K562 (cell line): ENCODE measurements around the gene ANO6. TPM values are rescaled to one million over a fixed set of nuclear protein-coding genes. Genes with fewer than 3 reads are reported as not detected.

Experiments
- CCAR2 ChIP-seq: fragments of 200-400 bp; formaldehyde crosslinking; IDR thresholded peaks from 2 replicates; pipeline ENCODE4 v1.6.1; 2017; ENCODE audit warnings: mild to moderate bottlenecking, low read depth, low read length
- FOXA3 ChIP-seq, 2 experiments: fragments of 450-650 bp in 1 of 2; sonication (generic) in 1 of 2; formaldehyde crosslinking; IDR thresholded peaks in 1 of 2; conservative IDR thresholded peaks in 1 of 2; 2 replicates each; pipeline versions ENCODE4 v1.4.0 to v1.8.0; 2020 to 2022; ENCODE audit warnings: mild to moderate bottlenecking in 2 of 2, missing genetic modification reagents in 1 of 2
- HNRNPH1 ChIP-seq: fragments of 200-400 bp; formaldehyde crosslinking; optimal IDR thresholded peaks from 2 replicates; pipeline ENCODE3; 2017; ENCODE audit warnings: low read depth, mild to moderate bottlenecking, low read length, moderate library complexity
- HOXB6 ChIP-seq: fragments of 250-450 bp; sonication (Bioruptor Pico); IDR thresholded peaks from 2 replicates; pipeline ENCODE4 v1.5.1; 2022; ENCODE audit warnings: mild to moderate bottlenecking, borderline replicate concordance
- L3MBTL2 ChIP-seq: fragments of 450-650 bp; IDR thresholded peaks from 2 replicates; pipeline ENCODE4 v1.6.1; 2016; ENCODE audit warnings: mild to moderate bottlenecking, moderate library complexity
- MTF1 ChIP-seq: fragments of 250-450 bp; sonication (Bioruptor Pico); IDR thresholded peaks from 2 replicates; pipeline ENCODE4 v1.9.0; 2021; ENCODE audit warnings: moderate library complexity, mild to moderate bottlenecking, inconsistent platforms, borderline replicate concordance
- NFE2L1 ChIP-seq: fragments of 450-650 bp; IDR thresholded peaks from 2 replicates; pipeline ENCODE4 v1.6.1; 2016; ENCODE audit warnings: missing genetic modification characterization, low read depth, mild to moderate bottlenecking, missing compliant biosample characterization, moderate library complexity, borderline replicate concordance
- NR2C1 ChIP-seq, 2 experiments: fragments of 450-650 bp; IDR thresholded peaks; 2 replicates each; pipeline ENCODE4 v1.6.1; 2017; ENCODE audit warnings: mild to moderate bottlenecking in 2 of 2, antibody characterized with exemption in 1 of 2, inconsistent platforms in 1 of 2, missing compliant biosample characterization in 1 of 2, missing genetic modification characterization in 1 of 2
- POLR2H ChIP-seq: IDR thresholded peaks from 2 replicates; pipeline ENCODE4 v1.6.1; 2016; ENCODE audit warnings: missing genetic modification characterization, low read depth, mild to moderate bottlenecking, control low read depth, missing compliant biosample characterization, moderate library complexity
- RBM25 ChIP-seq: fragments of 200-400 bp; formaldehyde crosslinking; IDR thresholded peaks from 2 replicates; pipeline ENCODE4 v1.6.1; 2018; ENCODE audit warnings: low read length, low read depth, moderate library complexity; ENCODE audit not compliant: severe bottlenecking
- RBM39 ChIP-seq: fragments of 200-400 bp; formaldehyde crosslinking; optimal IDR thresholded peaks from 2 replicates; pipeline ENCODE3; 2018; ENCODE audit warnings: low read depth, low read length
- SMARCA5 ChIP-seq: fragments of 450-650 bp; IDR thresholded peaks from 2 replicates; pipeline ENCODE4 v1.6.1; 2016
- SREBF1 ChIP-seq: fragments of 150-350 bp; IDR thresholded peaks from 2 replicates; pipeline ENCODE4 v1.6.1; 2014; ENCODE audit warnings: antibody characterized with exemption, low read depth, low read length, borderline replicate concordance
- TAF1 ChIP-seq: IDR thresholded peaks from 2 replicates; pipeline ENCODE4 v1.6.1; 2011; ENCODE audit warnings: mild to moderate bottlenecking, low read length, moderate library complexity; ENCODE audit not compliant: insufficient read depth, control insufficient read depth, severe bottlenecking; ENCODE audit errors: extremely low read depth
- TFE3 ChIP-seq: fragments of 450-650 bp; formaldehyde crosslinking; IDR thresholded peaks from 2 replicates; pipeline ENCODE4 v1.4.0; 2020; ENCODE audit warnings: mild to moderate bottlenecking, mixed read lengths
- ZBTB7A ChIP-seq: IDR thresholded peaks from 2 replicates; pipeline ENCODE4 v1.6.1; 2011; ENCODE audit warnings: low read depth, mild to moderate bottlenecking, low read length, moderate library complexity, borderline replicate concordance; ENCODE audit not compliant: control insufficient read depth
- ZFX ChIP-seq: sonication (generic); formaldehyde crosslinking; IDR thresholded peaks from 2 replicates; pipeline ENCODE4 v1.8.0; 2022; ENCODE audit warnings: mild to moderate bottlenecking, missing genetic modification reagents, moderate library complexity
- ZNF143 ChIP-seq: sonication (generic); formaldehyde crosslinking; IDR thresholded peaks from 2 replicates; pipeline ENCODE4 v1.9.0; 2022; ENCODE audit warnings: mild to moderate bottlenecking, missing genetic modification reagents
- ZNF224 ChIP-seq: sonication (generic); formaldehyde crosslinking; IDR thresholded peaks from 2 replicates; pipeline ENCODE4 v1.8.0; 2022; ENCODE audit warnings: mild to moderate bottlenecking, missing genetic modification reagents
- ZNF263 ChIP-seq: sonication (generic); formaldehyde crosslinking; IDR thresholded peaks from 2 replicates; pipeline ENCODE4 v1.8.0; 2022; ENCODE audit warnings: mild to moderate bottlenecking, missing genetic modification reagents, borderline replicate concordance
- ZNF280A ChIP-seq: fragments of 450-650 bp; IDR thresholded peaks from 2 replicates; pipeline ENCODE4 v1.6.1; 2018; ENCODE audit warnings: mild to moderate bottlenecking, low read depth; ENCODE audit not compliant: partially characterized antibody
- ZNF311 ChIP-seq: fragments of 250-450 bp; sonication (Bioruptor Pico); IDR thresholded peaks from 2 replicates; pipeline ENCODE4 v1.4.0; 2020; ENCODE audit warnings: mild to moderate bottlenecking, moderate library complexity
- ZNF436 ChIP-seq: fragments of 250-450, 450-650 bp; sonication (Bioruptor Pico); formaldehyde crosslinking; IDR thresholded peaks from 2 replicates; pipeline ENCODE4 v1.7.0; 2020; ENCODE audit warnings: mild to moderate bottlenecking
- ZNF561 ChIP-seq: fragments of 450-650 bp; formaldehyde crosslinking; conservative IDR thresholded peaks from 2 replicates; pipeline ENCODE4 v1.4.0; 2020; ENCODE audit warnings: mild to moderate bottlenecking, moderate library complexity
- ZNF586 ChIP-seq: fragments of 450-650 bp; formaldehyde crosslinking; conservative IDR thresholded peaks from 2 replicates; pipeline ENCODE4 v1.4.0; 2020; ENCODE audit warnings: mild to moderate bottlenecking, moderate library complexity
- ZNF76 ChIP-seq: fragments of 250-450 bp; sonication (Bioruptor Pico); IDR thresholded peaks from 2 replicates; pipeline ENCODE4 v1.4.0; 2020; ENCODE audit warnings: mild to moderate bottlenecking, moderate library complexity, borderline replicate concordance
- polyA plus RNA-seq, 8 experiments: library from polyadenylated mRNA; depleted of rRNA in 4 of 8; stranded (reverse) in 5 of 8; unstranded in 3 of 8; fragments of >200 nt; fragmentation: Nextera tagmentation in 2 of 8; fragmentation: Illumina TruSeq in 1 of 8; extraction: Ambion mirVana in 2 of 8; extraction: Trizol in 1 of 8; gene quantifications; 2 replicates each; pipeline versions ENCODE4 v1.2.1 to v1.2.3, GENCODE V29; 2011 to 2014; ENCODE audit warnings: inconsistent platforms in 1 of 8, missing spikeins in 1 of 8
- total RNA-seq, 7 experiments: library from RNA; depleted of rRNA in 6 of 7; stranded (reverse); fragments of >200 nt in 6 of 7; fragmentation: Illumina TruSeq in 2 of 7; extraction: Trizol in 2 of 7; gene quantifications; 2 replicates each; pipeline versions ENCODE4 v1.2.1 to v1.2.3, GENCODE V29; 2011 to 2021; ENCODE audit warnings: low replicate concordance in 1 of 7

ANO6 gene
- total and polyA plus RNA-seq, 9 of the 15 experiments (the other 6 are each of a cell fraction or from before 2014, with no cell fraction given), result 3.5 to 24.7 (median 20.3) TPM

GRCh38 chr12:45273717-45274271 is 57.9 kb downstream of the ANO6 start (continued):
- TF ChIP-seq ZNF280A (no peak), RBM39 (no peak), NR2C1 (IDR thresholded peaks at IDR 0.05) (0 out of 2 replicates have a peak, but pooled peaks have one; percentile 4), NR2C1 (tag; IDR thresholded peaks at IDR 0.05) (no peak), SREBF1 (no peak), FOXA3 (CRISPR knock-in tag; conservative IDR thresholded peaks at IDR 0.05 in 1 of 2, IDR thresholded peaks at IDR 0.05 in 1 of 2) (no peak), MTF1 (no peak), POLR2H (tag) (no peak), ZNF561 (CRISPR knock-in tag) (no peak), SMARCA5 (no peak), ZNF143 (CRISPR knock-in tag) (no peak), ZNF586 (CRISPR knock-in tag) (no peak), L3MBTL2 (no peak), TAF1 (no peak), ZNF263 (no peak), ZNF224 (CRISPR knock-in tag) (no peak), ZFX (CRISPR knock-in tag) (no peak), NFE2L1 (tag) (no peak), ZNF311 (no peak), TFE3 (CRISPR knock-in tag) (no peak), HNRNPH1 (no peak), CCAR2 (no peak), ZNF76 (CRISPR knock-in tag) (no peak), RBM25 (no peak), ZBTB7A (no peak), HOXB6 (CRISPR knock-in tag) (no peak), ZNF436 (CRISPR knock-in tag) (no peak)
